ENCODE measurements around the gene CPT1A.
A peak's percentile ranks its signal among the peaks of the same experiment; 100 is the strongest.

CPT1A gene

DNA sequence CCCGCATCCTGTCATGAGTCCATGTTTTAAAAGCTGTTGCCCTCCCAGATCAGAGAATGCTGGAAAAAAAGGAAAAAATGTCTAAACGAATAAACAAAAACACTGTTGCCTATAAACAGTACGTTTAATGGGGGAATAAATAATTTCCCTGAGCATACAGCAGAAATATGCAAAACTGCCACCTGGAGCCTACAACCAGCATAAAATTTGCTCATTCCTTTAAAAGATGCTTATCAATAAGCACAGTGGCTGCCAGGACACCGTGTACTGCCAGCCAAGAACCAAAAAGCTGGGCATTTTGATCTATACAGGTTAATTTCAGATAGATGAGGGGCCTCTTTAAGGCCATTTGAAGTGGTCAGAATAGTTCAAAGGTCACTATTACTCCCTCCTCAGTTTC, 5.7 kb upstream of the CPT1A start:
- Histone ChIP-seq H3K4me3 (ENCODE audit: low read length) (no peak overlapping the region), H3K9ac (ENCODE audit: low read length) (no peak overlapping the region), H3K4me1 (ENCODE audit: control insufficient read depth, low read depth, low read length) (peaks cover 7% of the 10 kb centered on the region), H3K27me3 (ENCODE audit: control insufficient read depth, insufficient read depth, low read length) (peaks cover 64% of the 10 kb centered on the region), H3K27ac (ENCODE audit: low read length) (no peak overlapping the region), H3K9me3 (ENCODE audit: control insufficient read depth, low read depth, low read length) (no peaks in the 10 kb centered on the region), H3K36me3 (ENCODE audit: control insufficient read depth, low read depth, low read length) (no peaks in the 10 kb centered on the region)

- no peaks in the 10 kb centered on the region for H3K9me3 ChIP-seq (ENCODE audit: control insufficient read depth, low read depth, low read length)
- H3K4me1 ChIP-seq (ENCODE audit: control insufficient read depth, low read depth, low read length): peaks cover 7% of the 10 kb centered on the region
- no peak overlapping the region for H3K9ac ChIP-seq (ENCODE audit: low read length)
- no peaks in the 10 kb centered on the region for H3K36me3 ChIP-seq (ENCODE audit: control insufficient read depth, low read depth, low read length)
- no peak overlapping the region for H3K27ac ChIP-seq (ENCODE audit: low read length)
- no peak overlapping the region for H3K4me3 ChIP-seq (ENCODE audit: low read length)
- H3K27me3 ChIP-seq (ENCODE audit: control insufficient read depth, insufficient read depth, low read length): peaks cover 77% of the 10 kb centered on the region
Observed at GRCh38 chr11:68845351-68846002, 3.8 kb upstream of the CPT1A start.

GRCh38 chr11:68844801-68845200, 3.1 kb upstream of the CPT1A start:
- H3K27me3 ChIP-seq (ENCODE audit: control insufficient read depth, insufficient read depth, low read length): peaks cover 84% of the 10 kb centered on the region
- H3K9ac ChIP-seq (ENCODE audit: low read length): no peak overlapping the region

GRCh38 chr11:68844376-68844775, 2.7 kb upstream of the CPT1A start:
- H3K4me1 ChIP-seq (ENCODE audit: control insufficient read depth, low read depth, low read length): peaks cover 18% of the 10 kb centered on the region
- no peaks in the 10 kb centered on the region for H3K36me3 ChIP-seq (ENCODE audit: control insufficient read depth, low read depth, low read length)
- no peaks in the 10 kb centered on the region for H3K9me3 ChIP-seq (ENCODE audit: control insufficient read depth, low read depth, low read length)
- H3K4me3 ChIP-seq (ENCODE audit: low read length): peak overlapping the region; percentile 42
- no peak overlapping the region for H3K9ac ChIP-seq (ENCODE audit: low read length)
- peaks cover 88% of the 10 kb centered on the region for H3K27me3 ChIP-seq (ENCODE audit: control insufficient read depth, insufficient read depth, low read length)
- no peak overlapping the region for H3K27ac ChIP-seq (ENCODE audit: low read length)

More at GRCh38 chr11:68844801-68845200, 3.1 kb upstream of the CPT1A start:
- Histone ChIP-seq H3K27ac (ENCODE audit: low read length) (no peak overlapping the region), H3K9me3 (ENCODE audit: control insufficient read depth, low read depth, low read length) (no peaks in the 10 kb centered on the region), H3K4me1 (ENCODE audit: control insufficient read depth, low read depth, low read length) (peaks cover 14% of the 10 kb centered on the region), H3K36me3 (ENCODE audit: control insufficient read depth, low read depth, low read length) (no peaks in the 10 kb centered on the region), H3K4me3 (ENCODE audit: low read length) (no peak overlapping the region)

DNA sequence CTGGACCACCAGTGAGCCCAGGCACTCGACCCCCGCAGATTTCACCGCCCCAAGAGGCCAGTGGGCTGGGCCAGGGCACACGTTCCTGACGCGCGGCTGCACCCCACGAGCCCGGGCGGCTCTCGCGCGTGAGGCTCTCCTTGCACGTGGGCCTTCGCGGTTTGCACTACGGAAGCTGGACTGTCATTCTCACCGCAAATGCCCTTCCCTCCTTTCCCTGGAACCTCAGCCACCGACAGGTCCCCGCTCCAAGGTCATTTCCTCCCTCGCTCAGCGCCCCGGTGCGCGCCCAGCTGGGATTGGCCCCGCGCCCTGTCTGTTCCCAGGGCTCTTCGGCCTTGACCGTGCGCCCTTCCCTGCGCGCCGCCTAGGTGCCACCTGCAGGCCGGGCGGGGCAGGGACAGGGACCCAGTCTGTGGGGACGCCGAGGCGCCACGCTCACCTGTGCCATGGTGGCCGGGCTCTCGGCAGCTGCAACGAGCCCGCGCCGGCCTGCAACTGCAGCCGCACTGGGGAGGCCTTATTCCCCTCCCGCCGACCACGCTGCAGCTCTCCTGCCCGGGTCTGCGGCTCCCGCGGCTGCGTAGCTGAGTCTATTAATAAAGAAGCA, 2.1 kb upstream of the CPT1A start:
- Histone ChIP-seq H3K4me3 (ENCODE audit: low read length) (peak overlapping the region; percentile 42), H3K9me3 (ENCODE audit: control insufficient read depth, low read depth, low read length) (no peaks in the 10 kb centered on the region), H3K4me1 (ENCODE audit: control insufficient read depth, low read depth, low read length) (peaks cover 22% of the 10 kb centered on the region), H3K36me3 (ENCODE audit: control insufficient read depth, low read depth, low read length) (no peaks in the 10 kb centered on the region), H3K9ac (ENCODE audit: low read length) (no peak overlapping the region), H3K27me3 (ENCODE audit: control insufficient read depth, insufficient read depth, low read length) (peaks cover 92% of the 10 kb centered on the region), H3K27ac (ENCODE audit: low read length) (no peak overlapping the region)

GRCh38 chr11:68843052-68843561, 1.4 kb upstream of the CPT1A start:
- H3K9ac ChIP-seq (ENCODE audit: low read length): no peak overlapping the region
- H3K36me3 ChIP-seq (ENCODE audit: control insufficient read depth, low read depth, low read length): no peaks in the 10 kb centered on the region
- H3K4me1 ChIP-seq (ENCODE audit: control insufficient read depth, low read depth, low read length): peaks cover 24% of the 10 kb centered on the region
- H3K27me3 ChIP-seq (ENCODE audit: control insufficient read depth, insufficient read depth, low read length): peaks cover 95% of the 10 kb centered on the region
- H3K4me3 ChIP-seq (ENCODE audit: low read length): peak overlapping the region; percentile 42
- H3K27ac ChIP-seq (ENCODE audit: low read length): no peak overlapping the region
- no peaks in the 10 kb centered on the region for H3K9me3 ChIP-seq (ENCODE audit: control insufficient read depth, low read depth, low read length)

DNA sequence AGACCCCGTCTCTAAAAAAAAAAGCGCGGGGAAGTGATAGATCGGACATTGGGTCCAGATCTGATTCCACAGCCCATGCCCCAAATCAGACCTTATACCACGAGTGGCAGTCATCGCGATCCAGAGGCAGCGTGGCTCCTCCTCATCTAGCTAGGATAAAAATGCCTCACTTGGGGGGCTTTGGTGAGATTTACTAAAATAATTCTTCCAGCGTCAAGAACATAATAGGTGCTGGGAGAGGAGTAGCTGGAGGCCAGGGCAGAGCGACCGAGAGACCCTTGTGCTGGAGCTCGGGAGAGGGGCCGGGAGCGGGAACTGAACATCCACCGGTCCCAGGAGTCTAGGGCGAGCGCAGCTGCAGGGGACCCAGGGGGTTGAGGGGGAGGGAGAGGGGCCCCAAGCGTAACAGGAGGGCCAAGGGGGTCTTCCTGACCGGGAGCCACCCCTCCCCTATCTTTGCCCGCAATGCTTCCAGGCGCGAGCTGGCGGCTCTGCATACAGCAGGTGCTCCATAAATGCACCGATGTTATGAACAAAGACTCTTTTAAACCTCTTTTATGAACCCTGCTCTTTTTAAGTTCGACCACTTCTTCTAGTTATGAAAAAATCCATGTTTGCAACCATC, 823 bp upstream of the CPT1A start:
- Histone ChIP-seq H3K4me3 (ENCODE audit: low read length) (no peak overlapping the region), H3K36me3 (ENCODE audit: control insufficient read depth, low read depth, low read length) (no peaks in the 10 kb centered on the region), H3K9ac (ENCODE audit: low read length) (no peak overlapping the region), H3K4me1 (ENCODE audit: control insufficient read depth, low read depth, low read length) (peaks cover 24% of the 10 kb centered on the region), H3K9me3 (ENCODE audit: control insufficient read depth, low read depth, low read length) (no peaks in the 10 kb centered on the region), H3K27ac (ENCODE audit: low read length) (no peak overlapping the region), H3K27me3 (ENCODE audit: control insufficient read depth, insufficient read depth, low read length) (peaks cover 97% of the 10 kb centered on the region)

DNA sequence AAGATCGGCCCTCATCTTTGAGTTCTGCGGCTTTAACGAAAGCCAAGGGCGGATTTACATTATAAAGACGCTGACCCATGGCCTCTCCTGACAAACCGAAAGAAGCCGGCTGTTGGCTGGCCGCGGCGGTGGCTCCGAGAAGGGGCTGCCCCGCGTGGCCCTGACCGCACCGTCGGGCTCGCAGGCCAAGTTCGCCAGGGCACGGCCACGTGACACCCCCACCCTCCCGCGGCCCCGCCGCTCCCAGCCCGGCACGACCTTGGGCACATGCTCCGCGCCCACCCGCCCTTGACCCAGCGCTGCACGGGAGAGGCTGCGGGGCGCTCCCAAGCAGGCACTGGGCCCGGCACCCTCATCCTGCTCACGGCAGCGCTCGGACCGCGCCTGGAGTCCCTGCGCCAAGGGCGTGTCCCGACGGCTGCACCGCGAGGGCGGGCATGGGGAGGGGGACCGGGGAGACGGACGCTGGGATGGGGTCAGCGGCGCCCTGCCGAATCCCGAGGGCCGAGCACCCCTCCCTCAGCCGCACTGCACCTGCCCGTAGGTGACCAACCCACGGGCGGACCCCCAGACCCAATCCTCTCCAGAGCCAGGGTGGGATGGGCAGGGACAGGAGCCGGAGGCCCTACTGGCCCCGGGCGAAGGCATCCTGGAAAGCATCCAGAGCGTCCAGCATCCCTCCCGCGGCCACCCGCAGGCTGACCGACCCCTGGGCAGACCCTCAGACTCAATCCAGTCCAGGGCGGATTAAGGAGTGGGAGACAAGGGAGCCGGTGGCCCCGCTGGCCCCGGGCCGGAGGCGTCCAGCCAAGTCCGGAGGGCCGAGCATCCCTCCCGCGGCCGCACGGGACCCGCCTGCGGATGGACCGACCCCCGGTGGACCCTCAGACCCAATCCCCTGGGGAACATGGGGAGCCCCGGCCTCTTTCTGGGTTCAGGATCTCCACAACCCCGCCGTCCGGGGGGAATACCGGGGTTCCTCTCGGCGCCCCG, 759 bp downstream of the CPT1A start:
- Histone ChIP-seq H3K4me3 (ENCODE audit: low read length) (peak overlapping the region; percentile 74), H3K9ac (ENCODE audit: low read length) (no peak overlapping the region), H3K27me3 (ENCODE audit: control insufficient read depth, insufficient read depth, low read length) (peaks cover 89% of the 10 kb centered on the region), H3K9me3 (ENCODE audit: control insufficient read depth, low read depth, low read length) (no peaks in the 10 kb centered on the region), H3K36me3 (ENCODE audit: control insufficient read depth, low read depth, low read length) (no peaks in the 10 kb centered on the region), H3K27ac (ENCODE audit: low read length) (no peak overlapping the region), H3K4me1 (ENCODE audit: control insufficient read depth, low read depth, low read length) (peaks cover 24% of the 10 kb centered on the region)

DNA sequence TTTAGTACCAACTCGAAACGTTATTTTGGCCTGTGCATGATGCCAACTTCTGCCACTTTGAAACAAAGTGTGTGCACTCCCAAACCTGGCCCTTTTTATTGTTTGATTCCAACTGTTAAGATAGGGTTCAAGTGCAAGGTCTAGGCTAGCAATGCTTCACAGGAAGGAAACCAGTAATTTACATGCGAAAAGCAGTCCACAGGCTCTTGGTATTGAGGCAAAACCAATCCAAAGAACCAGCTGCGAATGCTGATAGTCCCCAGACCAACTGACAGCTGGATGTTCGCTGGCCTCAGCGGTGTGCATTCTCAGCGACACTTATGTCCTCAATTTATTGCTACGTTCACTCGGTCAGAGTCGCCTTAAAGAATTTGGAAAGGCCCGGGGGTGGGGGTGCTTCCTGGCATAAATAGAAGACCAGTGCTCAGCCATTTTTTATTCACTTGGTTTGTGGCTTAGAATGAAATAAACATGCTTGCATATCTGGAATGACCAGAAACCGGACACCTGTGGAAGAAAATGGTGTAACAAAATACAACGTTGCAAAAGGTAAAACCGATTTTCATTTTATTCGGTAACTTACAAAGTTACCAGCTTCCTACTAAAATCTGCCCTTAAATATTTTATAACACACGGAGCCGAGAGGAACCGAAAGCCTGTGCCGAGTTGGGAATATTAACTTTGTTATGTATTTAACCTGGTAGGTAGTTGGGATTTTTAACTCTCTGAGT, 1.6 kb downstream of the CPT1A start:
- Histone ChIP-seq H3K27ac (ENCODE audit: low read length) (no peak overlapping the region), H3K4me1 (ENCODE audit: control insufficient read depth, low read depth, low read length) (peaks cover 24% of the 10 kb centered on the region), H3K27me3 (ENCODE audit: control insufficient read depth, insufficient read depth, low read length) (peaks cover 81% of the 10 kb centered on the region)

GRCh38 chr11:68839054-68839865, 2.5 kb downstream of the CPT1A start:
- H3K4me1 ChIP-seq (ENCODE audit: control insufficient read depth, low read depth, low read length): peaks cover 24% of the 10 kb centered on the region
- H3K36me3 ChIP-seq (ENCODE audit: control insufficient read depth, low read depth, low read length): no peaks in the 10 kb centered on the region
- peak overlapping the region; percentile 17 for H3K9ac ChIP-seq (ENCODE audit: low read length)
- H3K27me3 ChIP-seq (ENCODE audit: control insufficient read depth, insufficient read depth, low read length): peaks cover 72% of the 10 kb centered on the region
- no peak overlapping the region for H3K27ac ChIP-seq (ENCODE audit: low read length)
- no peaks in the 10 kb centered on the region for H3K9me3 ChIP-seq (ENCODE audit: control insufficient read depth, low read depth, low read length)
- H3K4me3 ChIP-seq (ENCODE audit: low read length): peak overlapping the region; percentile 74

More for the DNA sequence above, 1.6 kb downstream of the CPT1A start:
- Histone ChIP-seq H3K36me3 (ENCODE audit: control insufficient read depth, low read depth, low read length) (no peaks in the 10 kb centered on the region), H3K9me3 (ENCODE audit: control insufficient read depth, low read depth, low read length) (no peaks in the 10 kb centered on the region), H3K4me3 (ENCODE audit: low read length) (peak overlapping the region; percentile 74), H3K9ac (ENCODE audit: low read length) (no peak overlapping the region)

All from iPS-18a (cell line).